ENCODE measurements around the gene AHCYL2.
"Not testable (repeated sequence)": the region's sequence is repeated elsewhere in the genome, so short reads cannot be mapped to it uniquely, and the experiment has no call there.

The AHCYL2 gene

DNA sequence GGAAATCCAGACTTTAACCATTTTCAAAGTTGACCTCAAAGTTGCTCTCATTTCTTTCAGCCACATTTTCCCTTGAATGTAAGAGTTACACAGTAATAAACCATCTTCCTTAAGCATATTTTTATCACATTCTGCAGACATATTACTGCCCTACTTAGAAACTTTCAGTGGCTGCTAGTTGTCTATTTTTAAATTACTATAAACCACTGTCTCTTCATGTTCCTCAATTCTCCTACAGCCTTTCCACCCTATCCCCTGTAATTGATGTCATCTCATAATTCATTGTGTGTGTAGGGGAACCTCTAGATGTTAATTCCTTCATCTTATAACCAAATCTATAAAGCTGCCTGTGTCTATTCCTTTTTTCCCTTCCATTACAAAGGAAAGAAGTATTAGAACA lies 131.3 kb downstream of the AHCYL2 start:
- FAIRE-seq = no peak

DNA sequence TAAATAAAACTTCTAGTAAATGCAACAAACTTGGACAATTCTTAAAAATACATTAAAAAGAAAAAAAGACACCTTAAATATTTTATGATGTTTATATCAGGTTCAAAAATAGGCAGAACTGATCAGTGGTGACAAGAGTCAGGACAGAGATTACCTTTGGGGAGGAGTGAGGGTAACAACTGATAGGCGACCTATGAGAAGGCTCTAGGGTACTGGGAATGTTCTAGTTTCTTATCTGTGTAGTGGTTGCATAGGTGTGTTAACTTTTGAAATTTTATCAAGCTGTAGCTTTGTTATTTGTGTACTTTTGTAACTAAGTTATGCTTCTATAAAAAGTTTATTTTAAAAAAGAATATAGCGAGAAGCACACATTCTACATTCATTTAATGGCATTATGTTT lies 134.3 kb downstream of the AHCYL2 start:
- no peak for FAIRE-seq

DNA sequence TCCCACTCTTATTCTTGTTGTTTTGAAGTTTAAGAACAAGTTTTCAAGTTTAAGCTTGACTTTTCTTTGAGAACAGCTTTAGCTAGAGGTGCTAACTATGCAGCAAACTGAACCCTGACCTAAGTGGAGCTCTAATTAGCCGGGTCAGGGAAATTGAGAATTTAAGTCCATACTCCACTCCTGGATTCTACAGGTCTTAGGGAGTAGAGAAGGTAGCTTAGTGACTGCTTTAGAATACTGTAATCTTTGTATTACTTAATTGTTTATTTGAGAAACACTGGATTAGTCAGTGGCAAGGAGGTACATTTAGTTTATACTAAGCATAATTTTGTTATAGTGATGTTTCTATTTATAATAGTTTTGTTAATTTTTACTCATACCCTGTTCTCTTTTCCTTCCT lies 134.8 kb downstream of the AHCYL2 start:
- no peak for FAIRE-seq

DNA sequence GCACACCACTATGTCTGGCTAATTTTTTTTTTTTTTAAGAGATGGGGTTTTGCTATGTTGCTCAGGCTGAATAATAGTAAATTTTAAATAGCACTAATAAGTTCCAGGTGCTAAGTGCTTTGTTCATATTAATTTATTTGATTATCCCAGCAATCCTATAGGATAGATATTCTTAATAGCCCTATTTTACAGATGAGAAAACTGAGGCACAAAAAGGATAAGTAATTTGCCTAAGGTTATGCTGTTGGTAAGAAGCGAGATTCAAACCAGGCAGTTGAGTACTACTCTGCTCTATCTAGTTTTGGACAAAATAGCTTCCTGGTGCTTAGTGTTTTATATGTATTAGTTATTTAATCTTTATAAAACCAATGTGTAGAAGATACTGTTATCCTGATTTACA lies 136.9 kb downstream of the AHCYL2 start:
- no peak for FAIRE-seq

DNA sequence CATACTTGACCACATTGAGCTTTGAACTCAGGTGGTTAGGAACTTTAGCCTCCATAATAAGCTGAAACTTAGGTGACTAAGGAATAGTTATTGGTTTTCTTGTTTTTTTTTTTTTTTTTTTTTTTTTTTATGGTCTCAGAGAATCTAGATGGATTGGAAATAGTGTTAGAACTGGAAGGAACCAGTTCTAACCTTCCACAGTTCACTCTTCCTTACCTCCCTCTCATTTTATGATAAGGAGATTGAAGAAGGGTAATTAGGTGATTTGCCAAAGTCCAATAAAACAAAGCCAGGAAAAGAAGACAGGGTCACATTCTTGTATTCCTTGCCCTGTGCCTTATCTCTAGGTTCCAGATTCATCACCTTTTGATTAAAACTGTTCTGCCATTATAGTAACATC lies 137.7 kb downstream of the AHCYL2 start:
- FAIRE-seq = peak; percentile 75

DNA sequence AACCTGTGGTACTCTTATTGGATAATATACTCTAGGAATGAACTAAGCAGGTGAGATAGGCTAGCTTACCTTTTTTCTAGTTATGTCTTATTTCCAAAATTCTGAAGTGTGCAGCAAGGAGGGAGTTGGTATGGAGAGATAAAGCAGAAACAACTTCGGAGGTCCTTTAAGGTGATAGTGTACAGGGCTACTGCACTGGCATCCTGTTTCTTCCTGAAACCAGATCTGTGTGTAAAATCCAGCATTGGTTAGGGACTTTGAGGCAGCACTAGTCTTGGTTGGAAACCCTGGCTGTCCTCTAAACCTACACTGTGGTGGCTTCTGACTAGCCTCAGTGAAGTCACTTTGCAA lies 142.5 kb downstream of the AHCYL2 start:
- no peak for FAIRE-seq

DNA sequence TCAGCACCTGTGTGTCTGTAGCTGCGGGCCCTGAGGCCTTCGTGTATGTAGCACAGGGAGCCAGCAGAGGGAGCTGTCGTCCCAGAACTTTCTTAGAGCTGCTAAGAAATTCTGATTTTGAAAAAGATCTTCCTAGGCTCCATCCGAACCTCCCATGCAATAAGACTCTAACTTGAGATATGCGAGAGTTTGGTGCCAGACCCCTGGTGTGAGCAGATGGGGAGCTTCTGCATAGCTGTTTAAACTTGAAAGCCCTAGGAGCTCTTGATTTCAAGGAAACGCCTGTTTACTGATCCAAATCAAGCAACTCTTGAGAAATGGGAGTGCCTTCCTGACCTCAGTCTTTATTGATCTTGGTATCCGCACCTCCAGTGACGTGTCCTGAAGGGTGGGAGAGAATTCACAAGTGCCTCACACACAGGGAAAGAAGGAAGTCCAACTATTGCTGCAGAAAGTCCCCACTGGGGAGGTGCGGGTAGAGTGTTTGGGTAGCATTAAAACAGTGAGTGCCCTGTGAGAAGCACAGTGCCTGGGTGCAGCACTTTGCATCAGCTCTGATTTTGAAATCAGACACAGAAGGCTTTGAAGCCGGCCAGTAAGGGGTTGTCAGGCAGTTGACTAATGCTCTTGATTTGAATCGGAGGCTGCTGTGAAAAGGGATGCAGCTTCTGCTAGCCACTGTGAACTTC lies 143.0 kb downstream of the AHCYL2 start:
- FAIRE-seq = peak; percentile 51

DNA sequence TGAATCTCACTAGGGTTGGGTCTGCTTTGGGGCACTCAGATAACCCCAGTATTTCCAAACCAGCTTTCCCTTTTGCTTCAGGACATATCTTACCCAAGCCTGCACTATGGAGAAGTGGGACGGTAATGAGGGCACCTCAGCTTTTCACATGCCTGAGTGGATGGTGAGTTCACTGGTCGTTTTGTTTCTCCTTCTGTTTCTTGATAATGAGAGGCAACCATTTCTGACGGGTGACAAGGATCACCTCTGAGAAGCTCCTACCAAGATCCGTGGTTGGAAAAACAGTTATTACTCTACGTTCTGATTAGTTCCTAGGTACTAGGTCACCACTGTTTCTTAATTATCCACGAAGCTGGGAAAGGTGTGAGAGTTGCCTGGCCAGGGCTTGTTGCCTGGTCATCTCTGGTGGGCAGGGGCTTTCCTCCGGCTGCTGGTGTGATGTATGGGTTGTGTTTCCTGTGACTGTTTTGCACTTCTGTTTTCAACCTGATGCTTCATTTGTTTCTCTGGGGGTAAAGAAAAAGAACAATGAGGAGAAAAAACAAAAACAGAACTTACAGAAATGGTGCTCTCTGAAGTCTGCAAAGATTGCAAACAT lies 143.7 kb downstream of the AHCYL2 start:
- no peak for FAIRE-seq

DNA sequence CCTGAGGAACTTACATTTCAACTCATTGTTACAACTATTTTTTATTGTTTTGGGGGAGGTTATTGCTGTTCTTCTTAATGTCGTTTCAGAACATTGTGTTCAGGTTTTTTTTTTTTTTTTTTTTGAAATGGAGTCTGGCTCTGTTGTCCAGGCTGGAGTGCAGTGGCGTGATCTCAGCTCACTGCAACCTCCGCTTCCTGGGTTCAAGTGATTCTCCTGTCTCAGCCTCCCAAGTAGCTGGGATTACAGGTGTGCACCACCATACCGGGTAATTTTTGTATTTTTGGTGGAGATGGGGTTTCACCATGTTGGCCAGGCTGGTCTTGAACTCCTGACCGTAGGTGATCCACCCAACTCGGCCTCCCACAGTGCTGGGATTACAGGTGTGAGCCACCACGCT lies 144.6 kb downstream of the AHCYL2 start:
- not testable (repeated sequence) for FAIRE-seq

DNA sequence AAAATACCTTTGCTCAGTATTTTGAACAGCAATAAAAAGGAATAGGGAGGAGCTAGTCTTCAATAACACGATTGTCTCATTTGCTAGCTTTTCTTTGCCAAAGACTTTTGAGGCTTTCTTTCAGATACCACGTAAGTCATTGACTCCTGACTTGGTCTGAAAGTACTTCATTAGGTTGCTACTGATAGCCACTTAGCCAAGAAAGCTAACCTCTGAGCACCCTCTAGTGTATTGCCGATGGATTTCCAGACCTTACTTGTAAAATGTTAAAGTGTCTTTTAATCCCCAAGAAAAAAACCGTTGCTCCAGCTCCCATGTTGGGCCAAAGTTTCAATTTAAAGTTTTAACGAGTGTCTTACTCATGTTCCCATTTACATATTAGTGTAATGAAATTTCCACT lies 146.0 kb downstream of the AHCYL2 start:
- no peak for FAIRE-seq

DNA sequence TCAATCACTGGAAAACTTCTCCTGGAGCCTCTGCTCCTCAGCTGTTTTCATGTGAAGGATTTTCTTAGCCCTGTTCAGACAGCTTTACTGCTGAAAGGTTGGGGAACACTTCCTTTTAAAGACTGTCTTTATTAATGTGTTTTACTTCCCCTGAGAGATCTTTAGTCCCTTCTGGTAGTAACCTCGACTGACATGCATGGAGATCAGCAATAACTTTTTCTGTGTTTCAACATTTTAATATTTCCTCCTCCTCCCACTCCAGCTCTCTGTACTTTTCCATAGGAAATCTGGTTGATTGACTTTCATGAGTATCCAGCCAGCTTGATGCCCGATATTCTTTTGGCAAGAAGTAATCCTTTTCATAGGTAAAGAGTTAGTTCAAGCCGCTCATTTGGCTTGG lies 146.7 kb downstream of the AHCYL2 start:
- no peak for FAIRE-seq

DNA sequence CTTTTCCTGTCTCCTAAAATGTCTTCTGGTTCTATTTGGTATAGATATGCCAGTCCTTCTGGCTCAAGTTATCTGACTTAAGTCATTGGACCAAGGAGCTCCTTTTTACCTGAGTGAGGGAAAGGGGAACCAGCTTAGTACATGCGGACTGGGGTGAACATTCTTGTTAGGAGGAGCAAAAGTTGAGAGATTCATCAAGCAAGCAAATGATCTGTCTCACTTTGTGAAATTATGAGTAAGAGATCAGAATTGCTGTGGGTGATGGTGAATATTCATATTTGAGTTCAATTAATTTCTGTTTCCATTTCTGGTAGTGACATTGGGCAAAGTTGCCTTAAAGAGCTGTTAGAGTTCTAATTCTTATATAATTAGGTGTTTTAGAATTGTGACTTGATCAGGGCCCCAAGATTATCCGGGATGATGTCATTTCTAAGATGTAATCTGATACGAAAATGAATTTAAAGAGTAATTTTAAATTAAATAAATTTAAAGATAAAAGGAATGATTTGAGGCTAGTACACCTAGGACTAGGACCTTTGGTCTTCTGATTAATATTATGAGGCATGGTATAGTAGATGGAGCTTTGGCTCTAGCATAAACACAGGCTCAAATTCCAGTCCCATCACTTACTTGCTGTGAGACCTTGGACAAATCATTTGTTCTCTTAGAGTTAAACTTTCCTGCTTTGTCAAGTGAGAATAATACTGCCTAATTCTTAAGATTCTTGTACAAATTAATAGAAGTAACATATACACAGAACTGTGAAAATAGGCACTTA lies 149.0 kb downstream of the AHCYL2 start:
- FAIRE-seq = no peak

DNA sequence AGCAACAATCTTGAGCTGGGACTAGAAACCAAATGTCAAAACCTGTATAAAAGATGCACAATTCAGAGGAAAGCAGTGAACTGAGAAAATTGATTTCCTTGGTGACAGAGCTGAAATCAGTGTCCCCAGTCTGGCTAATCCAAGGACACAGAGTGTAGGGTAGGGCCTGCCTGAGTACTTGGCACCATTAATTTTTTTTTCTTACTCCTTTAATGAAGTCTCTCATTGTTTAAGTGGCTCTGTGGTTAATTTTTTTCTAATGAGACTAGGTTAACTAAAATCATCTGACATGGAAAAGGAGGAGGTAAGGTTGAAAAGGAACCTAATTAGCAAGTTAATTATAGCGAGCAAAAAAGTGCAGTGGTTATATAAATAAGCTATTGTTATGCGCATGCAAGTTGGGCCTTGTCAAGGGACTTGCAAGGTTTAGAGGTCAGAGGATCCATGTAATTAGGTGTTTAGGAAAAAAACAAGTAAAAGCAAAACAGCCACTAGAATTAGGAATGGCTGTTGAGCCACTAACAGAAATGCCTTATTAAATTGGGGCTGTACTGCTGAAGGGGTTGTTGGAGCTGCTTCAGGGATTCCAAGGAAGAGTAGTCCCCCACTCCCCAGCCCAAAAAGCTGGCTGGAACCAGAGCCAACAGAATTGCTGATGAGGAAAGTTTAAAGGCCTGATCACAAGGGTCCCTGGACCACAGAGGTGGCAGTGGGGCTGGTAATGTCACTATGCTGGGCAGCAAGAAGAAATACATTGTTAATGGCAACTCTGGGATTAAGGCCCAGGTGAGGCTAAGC lies 150.5 kb downstream of the AHCYL2 start:
- no peak for FAIRE-seq

DNA sequence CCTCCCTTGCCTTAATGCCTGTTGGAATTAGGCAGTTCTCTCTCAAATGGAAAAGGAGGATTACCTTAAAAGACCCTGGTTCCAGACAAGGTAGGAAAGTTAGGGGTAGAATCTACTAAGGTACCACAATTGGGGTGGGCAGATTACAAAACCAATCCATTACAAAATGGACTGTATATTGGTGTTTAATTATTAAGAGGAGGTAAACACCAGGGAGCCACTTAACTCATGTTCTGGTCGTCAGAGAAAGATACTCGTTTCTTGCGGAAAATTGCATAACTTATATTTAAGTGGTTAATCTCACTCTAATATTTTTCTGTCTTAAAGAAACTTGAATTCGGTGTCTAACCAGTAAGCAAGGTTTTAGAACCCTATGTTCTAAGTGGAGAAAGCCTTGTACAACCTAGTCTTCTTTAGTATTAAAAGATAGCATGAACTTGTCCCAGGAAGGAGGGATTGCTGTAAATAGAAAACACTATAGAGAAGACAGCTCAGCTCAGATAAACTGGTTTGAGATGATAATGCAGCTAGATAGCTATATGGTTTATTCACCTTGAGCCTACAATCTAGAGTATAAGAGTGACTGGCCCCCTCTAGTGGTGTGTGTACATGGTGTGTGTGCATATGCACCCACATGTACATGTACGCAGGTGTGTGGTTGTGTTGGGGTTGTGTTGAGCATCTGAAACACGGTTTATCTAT lies 151.4 kb downstream of the AHCYL2 start:
- FAIRE-seq = no peak

DNA sequence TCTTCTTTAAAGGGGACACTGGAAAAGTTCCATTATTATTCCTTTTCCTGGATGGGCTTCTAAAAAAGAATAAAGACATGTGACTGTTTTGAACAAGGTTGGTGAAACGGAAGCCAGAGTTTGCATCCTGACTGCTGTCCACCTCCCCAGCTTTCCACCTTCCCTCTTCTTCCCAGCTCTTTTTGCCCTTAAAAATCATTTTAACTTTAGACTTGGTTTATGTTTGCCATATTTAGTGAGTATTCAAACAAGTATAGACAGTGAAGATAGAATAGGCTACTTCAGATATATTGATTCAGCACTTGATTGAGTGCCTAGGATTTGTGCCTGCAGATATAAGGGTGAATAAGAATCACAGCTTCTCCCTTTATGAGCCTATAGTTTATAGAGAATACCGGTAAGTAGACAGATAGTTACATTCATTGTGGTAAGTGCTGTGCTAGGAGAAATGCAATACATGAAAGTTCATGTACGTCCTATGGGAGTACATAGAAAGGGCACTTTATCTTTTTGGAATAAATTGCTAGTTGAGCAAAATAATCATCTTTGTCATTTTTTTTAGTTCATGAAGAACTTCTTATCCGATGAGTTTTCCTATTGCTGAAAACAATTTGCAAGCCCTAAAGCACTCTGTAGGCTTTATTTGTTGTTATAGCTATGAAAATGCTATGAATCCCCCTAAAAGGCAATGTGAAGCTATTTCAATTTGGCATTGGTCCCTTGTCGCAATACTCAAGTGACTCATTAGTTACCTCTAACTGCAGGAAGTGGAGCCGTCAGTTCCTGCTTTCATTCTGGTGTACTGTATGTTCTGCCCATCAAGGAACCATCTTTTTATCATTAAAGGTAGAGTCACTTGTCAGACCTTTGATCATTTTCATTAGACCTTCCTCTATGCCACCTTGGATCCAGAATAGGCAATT lies 152.2 kb downstream of the AHCYL2 start:
- no peak for FAIRE-seq

DNA sequence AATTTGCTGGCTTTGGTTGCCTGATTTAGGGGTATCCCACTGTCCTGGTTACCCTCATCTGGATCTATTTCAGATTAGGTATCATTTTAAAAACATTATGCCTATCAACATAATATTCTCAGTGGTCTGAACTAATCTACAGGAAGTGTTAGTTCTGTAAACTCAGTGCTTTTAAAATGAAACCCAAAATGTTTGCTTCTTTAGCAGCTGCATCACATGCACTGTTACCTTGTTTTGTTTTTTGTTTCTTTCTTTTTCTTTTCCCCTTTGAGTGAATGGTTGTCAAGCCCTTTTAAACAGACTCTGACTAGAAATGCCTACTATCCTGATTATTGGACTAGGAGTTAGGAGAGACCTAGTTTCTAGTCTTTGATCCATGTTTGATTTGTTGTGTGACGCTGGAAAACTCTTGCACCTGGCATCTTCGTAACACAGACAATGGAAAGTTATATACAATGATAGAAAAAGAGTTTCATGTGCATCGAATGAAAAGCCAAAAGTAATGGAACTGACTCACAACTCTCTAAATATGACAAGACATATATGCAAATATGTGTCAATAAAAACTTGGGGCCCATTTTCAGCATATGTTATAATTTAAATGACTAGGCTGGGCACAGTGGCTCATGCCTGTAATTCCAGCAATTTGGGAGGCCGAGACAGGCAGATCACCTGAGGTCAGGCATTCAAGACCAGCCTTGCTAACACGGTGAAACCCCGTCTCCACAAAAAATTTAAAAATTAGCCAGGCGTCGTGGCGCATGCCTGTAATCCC lies 157.1 kb downstream of the AHCYL2 start:
- FAIRE-seq = no peak

DNA sequence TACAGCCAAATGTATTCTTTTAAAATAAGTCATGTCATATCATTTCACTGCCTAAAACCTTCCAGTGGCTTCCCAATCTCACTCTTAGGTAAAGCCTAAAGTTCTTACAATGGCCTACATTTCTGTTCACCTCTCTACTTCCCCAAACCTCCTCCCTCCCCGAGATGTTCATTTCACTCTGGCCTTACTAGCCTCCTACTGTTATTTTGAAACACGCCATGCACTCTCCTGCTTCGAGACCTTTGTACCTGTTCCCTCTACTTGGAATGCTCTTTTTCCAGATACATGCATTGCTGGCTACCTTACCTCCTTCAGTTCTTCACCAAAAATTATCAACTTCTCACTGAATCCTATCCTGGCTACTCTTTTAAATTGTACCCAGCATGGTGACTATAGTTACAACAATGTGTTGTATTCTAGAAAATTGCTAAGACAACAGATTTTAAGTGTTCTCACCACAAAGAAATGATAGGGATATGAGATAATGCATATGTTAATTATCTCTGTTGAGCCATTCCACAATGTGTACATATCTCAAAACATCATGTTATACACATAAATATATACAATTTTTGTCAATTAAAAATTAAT lies 158.8 kb downstream of the AHCYL2 start:
- no peak for FAIRE-seq

DNA sequence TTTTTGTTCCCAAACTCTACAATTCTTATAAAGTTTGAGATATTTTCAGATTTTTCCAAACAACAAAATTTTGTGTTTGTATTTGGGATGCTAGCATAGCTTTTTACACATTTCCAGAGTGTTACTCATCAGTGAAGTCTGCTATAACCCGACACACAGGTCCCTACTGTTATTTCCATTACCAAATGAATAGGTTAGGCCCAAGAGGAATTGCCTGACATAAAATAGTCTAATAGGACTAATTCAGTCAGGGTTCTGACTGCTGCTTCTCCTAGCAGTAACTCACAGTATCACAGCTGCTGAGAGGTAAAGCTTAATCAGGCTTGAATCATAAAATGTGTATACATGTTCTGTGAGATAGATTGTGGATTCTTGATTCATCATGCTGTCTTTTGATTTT lies 160.3 kb downstream of the AHCYL2 start:
- FAIRE-seq = no peak

DNA sequence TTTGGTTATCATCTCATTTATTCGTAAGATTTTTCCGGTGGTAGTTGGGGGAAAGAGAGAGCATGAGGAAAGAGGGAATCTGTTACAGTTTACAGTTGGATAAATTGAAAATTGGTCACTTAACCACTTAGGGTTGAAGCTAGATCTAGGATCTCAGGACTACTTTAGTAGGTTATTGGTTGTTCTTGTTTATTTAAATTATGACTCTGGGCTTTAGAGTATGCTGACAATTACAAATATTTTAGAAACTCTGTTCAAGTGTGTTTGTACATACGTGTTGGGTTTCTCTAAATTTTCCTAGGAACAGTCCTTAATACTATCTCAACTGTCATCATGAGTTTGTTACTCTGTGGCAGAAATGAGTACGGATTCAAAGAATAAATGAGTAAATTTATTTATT lies 160.8 kb downstream of the AHCYL2 start:
- FAIRE-seq = no peak

DNA sequence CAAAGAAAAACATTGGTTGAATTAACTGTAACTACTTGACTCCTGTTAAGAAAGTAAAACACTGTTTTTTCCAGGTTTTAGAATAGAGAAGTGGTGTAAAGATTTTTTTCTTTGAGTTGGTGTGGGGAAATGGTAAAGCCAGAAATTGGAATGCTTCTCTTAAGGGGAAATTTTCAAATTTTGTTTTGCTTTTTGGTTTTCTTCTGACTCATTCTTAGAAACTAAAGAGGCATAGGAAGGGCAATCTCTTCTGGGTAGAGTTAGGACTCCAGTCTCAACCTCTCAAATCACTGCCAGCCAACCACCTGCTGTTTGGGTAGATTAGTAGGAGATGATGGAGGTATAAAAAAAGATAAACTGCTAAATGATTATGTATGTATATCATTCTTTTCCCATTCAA lies 161.7 kb downstream of the AHCYL2 start:
- FAIRE-seq = no peak

Data from colon (tissue), 2 donors.